OCI-LY3 (cell line): Measurements from ENCODE around the gene NRP1.

ENCODE experiments used
- H2AFZ ChIP-seq: fragments of 200-600, 300-600 bp; shearing (Covaris generic); 2 replicates; pipeline ENCODE4 v1.6.0; 2014; ENCODE audit warnings: antibody characterized with exemption, low read depth, low read length
- H3K27ac ChIP-seq: fragments of 200-600, 300-600 bp; sonication (generic); 2 replicates; pipeline ENCODE4 v1.5.1; 2014; ENCODE audit warnings: mild to moderate bottlenecking, low read length, moderate library complexity, mixed read lengths
- H3K27me3 ChIP-seq: fragments of 200-600, 300-600 bp; sonication (generic); 2 replicates; pipeline ENCODE4 v1.6.1; 2014; ENCODE audit warnings: low read depth, low read length, mixed read lengths
- H3K36me3 ChIP-seq: fragments of 200-600, 300-600 bp; sonication (generic); replicated peaks from 2 replicates; pipeline ENCODE3; 2014; ENCODE audit warnings: low read depth, low read length, mixed read lengths
- H3K4me1 ChIP-seq: fragments of 300-600, 200-600 bp; sonication (generic); 2 replicates; pipeline ENCODE4 v1.6.1; 2014; ENCODE audit warnings: low read length, mixed read lengths
- H3K4me2 ChIP-seq: fragments of 200-600, 300-600 bp; sonication (generic); 2 replicates; pipeline ENCODE4 v1.6.1; 2014; ENCODE audit warnings: low read length, mixed read lengths
- H3K4me3 ChIP-seq: fragments of 300-600, 200-600 bp; sonication (generic); 2 replicates; pipeline ENCODE4 v1.5.1; 2014; ENCODE audit warnings: antibody characterized with exemption, mild to moderate bottlenecking, low read length, moderate library complexity
- H3K79me2 ChIP-seq: fragments of 300-600, 200-600 bp; shearing (Covaris generic); 2 replicates; pipeline ENCODE4 v1.6.1; 2014; ENCODE audit warnings: mild to moderate bottlenecking, low read length, mixed read lengths
- H3K9ac ChIP-seq: fragments of 300-600, 200-600 bp; shearing (Covaris generic); 2 replicates; pipeline ENCODE4 v1.6.0; 2014; ENCODE audit warnings: mild to moderate bottlenecking, low read length, moderate library complexity
- H3K9me3 ChIP-seq: fragments of 200-600, 300-600 bp; shearing (Covaris generic); 2 replicates; pipeline ENCODE4 v1.6.1; 2014; ENCODE audit warnings: low read length, mixed read lengths; ENCODE audit not compliant: insufficient read depth
- H4K20me1 ChIP-seq: fragments of 200-600, 300-600 bp; sonication (generic); 2 replicates; pipeline ENCODE4 v1.6.1; 2016; ENCODE audit warnings: low read length, mixed read lengths; ENCODE audit not compliant: insufficient read depth
- EZH2phosphoT487 ChIP-seq: fragments of 200-600 bp; shearing (Covaris generic); IDR thresholded peaks from 2 replicates; pipeline ENCODE4 v1.6.1; 2018; ENCODE audit warnings: antibody characterized with exemption, mixed run types, low read depth
- TF ChIP-seq, protein P1 (sequence below): fragments of 200-600, 300-600 bp; sonication (generic); IDR thresholded peaks from 2 replicates; pipeline ENCODE4 v1.5.1; 2014; ENCODE audit warnings: antibody characterized with exemption, low read length, low read depth

The NRP1 gene

DNA sequence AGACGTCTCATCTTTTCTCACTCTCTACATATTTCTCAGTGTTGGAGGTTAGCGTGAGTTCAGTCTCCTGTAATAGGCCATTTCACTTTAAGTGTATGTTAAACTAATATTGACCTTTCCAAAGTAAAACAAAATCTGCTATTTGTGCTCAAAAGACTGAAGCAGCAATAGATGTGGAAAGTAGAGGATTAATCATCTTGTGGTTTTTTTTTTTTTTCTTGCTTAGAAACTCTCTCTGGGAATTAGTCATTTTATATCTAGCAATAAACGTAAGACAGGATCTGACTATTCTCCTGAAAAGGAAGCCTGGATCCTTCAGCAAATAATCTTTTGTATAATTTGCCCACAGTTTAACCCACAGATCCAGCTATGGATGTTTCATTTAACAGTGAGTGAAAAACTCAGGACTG, 81.7 kb downstream of the NRP1 start:
- Histone ChIP-seq H3K4me2 (no peak overlapping the region), H3K36me3 (no peaks in the 10 kb centered on the region), H3K9ac (no peak overlapping the region), H3K79me2 (no peaks in the 10 kb centered on the region), H3K4me1 (no peaks in the 10 kb centered on the region), H3K9me3 (no peaks in the 10 kb centered on the region), H3K4me3 (no peak overlapping the region), H3K27ac (no peak overlapping the region), H3K27me3 (no peaks in the 10 kb centered on the region), H2AFZ (no peak overlapping the region), H4K20me1 (no peaks in the 10 kb centered on the region)
- TF ChIP-seq, protein P1, sequence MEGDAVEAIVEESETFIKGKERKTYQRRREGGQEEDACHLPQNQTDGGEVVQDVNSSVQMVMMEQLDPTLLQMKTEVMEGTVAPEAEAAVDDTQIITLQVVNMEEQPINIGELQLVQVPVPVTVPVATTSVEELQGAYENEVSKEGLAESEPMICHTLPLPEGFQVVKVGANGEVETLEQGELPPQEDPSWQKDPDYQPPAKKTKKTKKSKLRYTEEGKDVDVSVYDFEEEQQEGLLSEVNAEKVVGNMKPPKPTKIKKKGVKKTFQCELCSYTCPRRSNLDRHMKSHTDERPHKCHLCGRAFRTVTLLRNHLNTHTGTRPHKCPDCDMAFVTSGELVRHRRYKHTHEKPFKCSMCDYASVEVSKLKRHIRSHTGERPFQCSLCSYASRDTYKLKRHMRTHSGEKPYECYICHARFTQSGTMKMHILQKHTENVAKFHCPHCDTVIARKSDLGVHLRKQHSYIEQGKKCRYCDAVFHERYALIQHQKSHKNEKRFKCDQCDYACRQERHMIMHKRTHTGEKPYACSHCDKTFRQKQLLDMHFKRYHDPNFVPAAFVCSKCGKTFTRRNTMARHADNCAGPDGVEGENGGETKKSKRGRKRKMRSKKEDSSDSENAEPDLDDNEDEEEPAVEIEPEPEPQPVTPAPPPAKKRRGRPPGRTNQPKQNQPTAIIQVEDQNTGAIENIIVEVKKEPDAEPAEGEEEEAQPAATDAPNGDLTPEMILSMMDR: no peak
- TF ChIP-seq EZH2phosphoT487: no peak

DNA sequence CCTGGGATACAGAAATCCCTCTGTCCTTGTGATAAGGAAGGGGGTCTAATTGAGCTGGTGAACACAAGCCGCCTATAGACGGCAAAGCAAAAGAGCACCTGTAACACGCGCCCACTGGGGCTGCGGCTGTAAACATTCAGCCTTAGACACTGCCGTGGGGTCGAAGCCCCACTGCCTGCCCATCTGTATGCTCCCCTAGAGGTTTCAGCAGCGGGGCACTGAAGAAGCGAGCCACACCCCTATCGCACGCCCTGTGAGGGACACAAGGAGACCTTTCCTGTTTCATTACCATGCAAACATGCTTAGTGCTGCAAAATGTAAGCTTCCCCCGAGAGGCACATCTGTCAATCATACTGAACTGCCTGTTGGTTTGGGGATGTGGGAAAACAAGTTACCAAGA, 82.1 kb downstream of the NRP1 start:
- no peaks in the 10 kb centered on the region for H3K4me1 ChIP-seq
- H3K27me3 ChIP-seq: no peaks in the 10 kb centered on the region
- H4K20me1 ChIP-seq: no peaks in the 10 kb centered on the region
- no peak overlapping the region for H3K4me3 ChIP-seq
- H3K9ac ChIP-seq: no peak overlapping the region
- H2AFZ ChIP-seq: no peak overlapping the region
- H3K9me3 ChIP-seq: no peaks in the 10 kb centered on the region
- no peak overlapping the region for H3K27ac ChIP-seq
- H3K4me2 ChIP-seq: no peak overlapping the region
- H3K36me3 ChIP-seq: no peaks in the 10 kb centered on the region
- TF ChIP-seq EZH2phosphoT487: no peak
- TF ChIP-seq, protein P1: no peak
- no peaks in the 10 kb centered on the region for H3K79me2 ChIP-seq

DNA sequence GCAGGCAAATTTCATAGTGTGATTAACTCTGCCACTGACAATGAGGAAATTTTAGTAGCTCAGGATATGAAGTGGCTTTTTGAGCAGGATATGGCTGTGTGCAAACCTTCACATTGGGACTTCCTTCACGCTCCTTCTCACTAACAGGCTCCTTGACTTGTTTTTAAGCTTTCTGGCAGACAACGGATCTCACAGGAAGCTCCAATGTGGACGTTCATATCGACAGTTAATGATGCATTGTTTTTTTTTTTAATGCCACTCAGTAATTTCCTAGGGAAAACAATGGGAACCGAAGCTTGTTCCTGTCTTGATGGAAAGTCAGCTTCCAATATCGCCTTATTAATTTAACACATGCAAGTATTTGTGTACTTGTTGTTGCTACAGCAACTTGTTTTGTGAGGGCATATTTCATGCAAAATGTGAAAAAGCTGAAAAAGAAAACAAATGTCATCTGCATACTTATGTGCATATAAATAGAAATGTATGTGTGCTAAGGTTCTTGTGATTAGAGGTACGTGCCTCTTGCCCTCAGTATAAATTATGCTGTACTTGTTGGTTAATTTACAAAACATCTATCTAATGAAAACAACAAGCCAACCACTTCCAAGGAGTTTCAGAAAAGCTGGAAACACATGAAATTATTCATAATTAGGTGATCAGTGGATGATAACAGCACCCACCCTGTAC, 84.7 kb downstream of the NRP1 start:
- H3K9ac ChIP-seq: no peak overlapping the region
- no peak overlapping the region for H2AFZ ChIP-seq
- no peaks in the 10 kb centered on the region for H3K36me3 ChIP-seq
- no peak overlapping the region for H3K4me2 ChIP-seq
- H3K27me3 ChIP-seq: 0 out of 2 replicates have a peak, but pooled peaks cover 4% of the 10 kb centered on the region
- no peaks in the 10 kb centered on the region for H3K4me1 ChIP-seq
- no peaks in the 10 kb centered on the region for H4K20me1 ChIP-seq
- no peaks in the 10 kb centered on the region for H3K79me2 ChIP-seq
- H3K9me3 ChIP-seq: no peaks in the 10 kb centered on the region
- TF ChIP-seq, protein P1: no peak
- no peak for TF ChIP-seq EZH2phosphoT487
- no peak overlapping the region for H3K27ac ChIP-seq
- no peak overlapping the region for H3K4me3 ChIP-seq

DNA sequence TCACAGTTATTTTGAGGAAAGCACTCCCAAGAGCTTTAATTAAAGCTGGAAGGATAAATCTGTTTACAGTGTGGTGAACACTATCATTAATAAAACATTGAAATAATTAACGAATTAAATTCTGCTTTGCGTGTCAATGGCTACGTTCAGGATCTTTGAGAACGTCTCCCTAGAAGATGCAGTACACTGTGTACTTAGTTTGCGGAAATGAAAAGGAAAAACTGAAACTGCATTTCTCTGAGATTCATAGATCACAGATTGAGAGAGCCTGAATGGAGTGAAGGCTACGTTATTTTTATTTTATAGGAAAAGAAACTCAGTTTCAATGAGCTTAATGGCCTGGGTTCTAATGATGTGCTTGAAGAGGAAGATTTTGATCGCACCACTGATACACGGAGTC, 85.3 kb downstream of the NRP1 start:
- H3K9ac ChIP-seq: no peak overlapping the region
- no peak overlapping the region for H3K27ac ChIP-seq
- no peaks in the 10 kb centered on the region for H4K20me1 ChIP-seq
- 0 out of 2 replicates have a peak, but pooled peaks cover 4% of the 10 kb centered on the region for H3K27me3 ChIP-seq
- H3K79me2 ChIP-seq: no peaks in the 10 kb centered on the region
- TF ChIP-seq, protein P1: no peak
- TF ChIP-seq EZH2phosphoT487: no peak
- H3K4me2 ChIP-seq: no peak overlapping the region
- H3K36me3 ChIP-seq: no peaks in the 10 kb centered on the region
- H2AFZ ChIP-seq: no peak overlapping the region
- H3K4me1 ChIP-seq: no peaks in the 10 kb centered on the region
- H3K9me3 ChIP-seq: no peaks in the 10 kb centered on the region
- no peak overlapping the region for H3K4me3 ChIP-seq
